ENCODE results near the gene DNAJC21.
"Not testable (repeated sequence)": the region's sequence is repeated elsewhere in the genome, so short reads cannot be mapped to it uniquely, and the experiment has no call there.

DNAJC21 gene

DNA sequence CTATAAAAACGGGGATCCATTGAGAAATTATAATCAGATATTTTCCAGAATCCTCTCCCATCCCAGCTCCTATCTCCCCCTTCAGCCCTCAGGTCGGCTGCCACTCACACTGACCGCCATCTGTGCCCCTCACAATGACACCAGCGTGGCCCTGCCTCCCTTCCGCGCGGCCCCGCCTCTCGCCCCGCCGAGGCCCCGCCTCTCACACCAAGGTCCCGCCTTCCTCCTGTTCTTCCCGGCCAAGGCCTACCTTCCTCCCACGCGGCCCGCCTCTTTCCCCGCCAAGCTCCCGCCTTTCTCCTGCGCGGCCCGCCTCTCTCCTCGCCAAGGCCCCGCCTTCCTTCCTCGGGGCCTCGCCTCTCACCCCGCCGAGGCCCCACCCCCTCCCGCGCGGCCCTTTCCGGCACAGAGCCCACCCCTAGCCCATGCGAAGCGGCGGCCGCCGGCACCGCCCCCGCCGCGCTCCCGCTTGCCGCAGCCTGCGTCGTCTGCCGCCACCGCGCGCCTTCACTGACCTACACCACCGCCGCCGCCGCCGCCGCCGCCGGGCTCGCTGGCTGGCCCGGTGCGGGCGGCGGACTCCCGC is at the start of gene DNAJC21:
TSS of gene DNAJC21 (plus strand) at position 426 of the 586 bp plus-strand sequence. CDS start 261 bp downstream, outside the sequence.
- DNase-seq: peak; percentile 84

DNA sequence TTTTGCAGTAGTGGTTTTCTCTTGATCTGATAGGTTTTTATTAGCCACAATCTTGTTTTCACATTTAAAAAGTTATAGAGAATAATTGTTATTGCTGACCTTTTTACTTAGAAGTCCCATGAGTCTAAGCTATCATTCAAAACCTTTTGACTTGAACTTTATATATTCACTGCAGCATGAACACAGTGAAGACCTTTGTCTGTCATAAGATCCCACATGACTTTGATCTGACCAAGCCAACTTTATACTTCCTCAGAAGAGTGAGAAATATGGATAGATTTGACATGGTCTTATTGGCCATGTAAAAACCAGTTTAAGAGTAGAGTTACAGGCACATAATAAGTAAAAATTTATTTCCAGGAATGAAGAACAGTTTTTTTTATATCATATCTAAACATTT is 48.1 kb upstream of the DNAJC21 start:
- no peak for DNase-seq

GRCh38 chr5:34886392-34887119 is 42.8 kb upstream of the DNAJC21 start:
- DNase-seq: peak; percentile 26

DNA sequence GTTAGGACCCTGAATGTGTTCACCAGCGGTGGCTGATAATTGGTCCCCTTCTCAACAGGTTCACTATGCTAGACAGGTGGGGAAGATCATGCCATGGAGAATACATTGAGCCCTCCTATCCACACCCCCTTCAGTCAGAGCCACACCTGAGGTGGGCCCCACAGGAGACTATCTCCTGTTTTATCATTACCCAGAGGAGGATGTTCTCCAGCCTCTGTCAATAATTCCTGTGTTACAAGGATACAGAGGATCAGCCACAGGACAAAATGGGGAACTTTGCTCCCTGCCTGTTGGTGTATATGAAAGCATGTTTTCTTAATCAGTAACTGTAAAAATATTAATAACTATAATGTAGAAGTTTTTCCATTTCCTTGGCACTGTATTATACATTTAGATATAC is 40.0 kb upstream of the DNAJC21 start:
- no peak for DNase-seq

DNA sequence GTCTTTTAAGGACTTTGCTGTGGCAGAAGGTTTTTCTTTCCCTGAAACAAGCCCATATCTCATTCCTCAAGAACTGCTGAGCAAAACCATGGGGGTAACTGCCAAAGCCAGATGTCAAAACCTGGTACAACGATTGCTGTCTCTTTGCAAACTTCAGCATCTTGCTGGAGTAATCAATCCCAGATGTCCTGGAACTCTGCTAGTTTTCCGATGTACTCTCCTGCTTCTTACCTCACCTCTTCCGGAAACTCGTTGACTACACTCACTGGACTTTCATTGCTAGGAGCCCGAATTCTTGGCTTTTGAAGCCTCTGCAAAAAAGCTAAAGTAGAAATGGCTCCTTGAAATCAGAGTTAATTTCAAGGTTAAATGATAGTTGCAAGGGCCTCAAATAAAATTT is 37.4 kb upstream of the DNAJC21 start:
- no peak for DNase-seq

DNA sequence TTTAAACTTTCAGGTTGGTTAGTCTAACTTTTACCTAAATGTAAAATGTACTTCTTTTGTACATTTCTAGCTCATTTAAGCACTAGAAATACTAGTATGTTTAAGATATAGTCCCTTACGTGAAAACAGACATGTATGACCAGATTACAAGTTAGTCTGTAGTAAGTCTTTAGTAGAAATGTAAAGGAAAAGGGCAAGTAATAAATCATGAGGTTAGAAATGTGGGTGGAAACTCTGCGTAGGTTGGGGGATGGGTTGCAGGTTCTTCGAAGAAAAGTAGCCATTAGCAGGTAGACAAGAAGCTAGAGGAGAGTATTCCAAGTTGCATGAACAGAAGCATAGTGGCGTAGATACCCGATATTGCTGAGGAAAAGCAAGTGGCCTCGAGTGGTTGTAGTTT is 36.9 kb upstream of the DNAJC21 start:
- DNase-seq: no peak

DNA sequence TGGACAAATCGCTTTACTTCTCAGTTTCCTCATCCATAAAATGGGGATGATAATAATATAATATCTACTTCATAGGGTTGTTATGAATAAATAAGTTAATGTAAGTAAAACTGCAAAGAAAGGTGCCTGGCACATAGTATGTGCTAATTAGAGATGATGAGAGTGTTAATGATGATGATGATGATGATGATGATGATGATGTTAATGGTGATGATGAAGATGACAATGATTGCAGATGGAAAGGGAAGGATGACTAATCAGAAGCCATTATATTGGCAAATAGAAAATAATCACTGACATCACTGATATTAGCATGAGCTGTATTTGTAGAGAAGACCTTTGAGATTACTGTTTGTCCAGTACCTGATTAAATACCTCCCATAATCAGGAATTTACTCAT is 34.6 kb upstream of the DNAJC21 start:
- no peak for DNase-seq

- no peak for DNase-seq
Observed at GRCh38 chr5:34895641-34896419, 33.5 kb upstream of the DNAJC21 start.

- no peak for DNase-seq
Observed at GRCh38 chr5:34897646-34898045, 31.7 kb upstream of the DNAJC21 start.

DNA sequence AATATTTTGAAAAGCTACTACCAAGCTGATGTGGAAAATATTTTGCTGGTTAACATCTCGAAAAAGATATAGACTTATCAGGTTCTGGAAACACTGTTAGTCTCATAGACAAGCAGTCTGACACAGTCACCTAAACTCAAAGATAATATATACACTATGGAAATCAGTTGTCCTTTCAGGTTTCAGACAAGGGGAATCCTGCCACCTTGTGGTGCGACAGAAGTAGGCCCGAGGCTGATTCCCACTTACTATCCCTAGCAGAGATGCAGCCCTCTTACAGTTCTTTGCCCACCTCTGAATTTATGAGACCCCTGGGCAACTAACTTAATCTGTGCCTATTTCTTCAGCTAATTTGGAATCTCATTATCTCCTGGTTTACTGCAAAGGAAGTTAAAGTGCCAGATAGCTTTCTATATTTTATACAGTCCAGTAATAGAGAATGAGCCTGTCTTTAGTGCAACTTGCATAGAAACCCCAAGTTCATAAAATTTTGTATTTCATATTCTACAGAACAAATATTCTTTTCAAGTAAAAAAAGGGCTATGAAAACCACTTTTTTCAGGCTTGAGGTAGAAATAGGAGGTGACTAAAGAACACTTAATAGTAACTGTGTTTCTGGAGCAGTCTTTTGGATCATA is 31.0 kb upstream of the DNAJC21 start:
- peak; percentile 3 for DNase-seq

- no peak for DNase-seq
Observed at GRCh38 chr5:34899066-34899465, 30.3 kb upstream of the DNAJC21 start.

DNA sequence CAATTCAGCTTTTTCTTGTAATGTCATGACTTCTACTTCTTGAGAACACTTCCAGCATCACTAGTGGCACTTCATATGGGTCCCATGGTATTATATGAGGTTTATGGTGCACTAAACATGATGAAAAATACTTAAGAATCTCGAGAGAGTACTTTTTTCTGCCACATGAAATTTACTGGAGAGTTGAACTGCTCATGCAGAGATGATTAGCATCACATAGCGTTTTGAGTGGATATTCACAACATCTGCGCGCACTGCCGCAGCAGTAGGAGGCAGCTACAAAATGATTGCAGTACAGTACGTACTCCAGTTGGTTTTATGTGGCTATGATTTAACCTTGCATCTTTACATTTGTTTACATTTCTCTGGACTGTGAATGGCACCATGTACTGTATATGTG is 28.7 kb upstream of the DNAJC21 start:
- DNase-seq: peak; percentile 92

- no peak for DNase-seq
Observed at GRCh38 chr5:34903260-34903659, 26.1 kb upstream of the DNAJC21 start.

DNA sequence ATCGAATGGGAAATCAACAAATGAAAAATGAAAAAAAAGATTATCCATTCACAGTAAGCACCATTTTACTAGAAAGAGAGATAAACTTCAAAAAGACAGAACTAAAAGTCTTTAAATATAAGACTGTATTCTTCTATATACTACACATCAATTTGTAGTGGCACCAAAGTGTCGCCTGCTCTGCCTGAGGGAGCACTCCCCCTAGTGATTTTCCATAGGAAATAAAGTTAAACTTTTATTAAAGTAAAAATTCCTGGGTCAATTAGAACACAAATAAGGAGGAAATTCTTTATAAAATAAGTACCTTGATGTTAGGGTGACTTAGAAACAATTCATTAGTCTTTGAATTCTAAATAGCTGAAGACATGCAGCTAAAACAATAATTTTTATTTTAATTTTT is 23.8 kb upstream of the DNAJC21 start:
- no peak for DNase-seq

GRCh38 chr5:34913072-34913471 is 16.3 kb upstream of the DNAJC21 start:
- no peak for DNase-seq

DNA sequence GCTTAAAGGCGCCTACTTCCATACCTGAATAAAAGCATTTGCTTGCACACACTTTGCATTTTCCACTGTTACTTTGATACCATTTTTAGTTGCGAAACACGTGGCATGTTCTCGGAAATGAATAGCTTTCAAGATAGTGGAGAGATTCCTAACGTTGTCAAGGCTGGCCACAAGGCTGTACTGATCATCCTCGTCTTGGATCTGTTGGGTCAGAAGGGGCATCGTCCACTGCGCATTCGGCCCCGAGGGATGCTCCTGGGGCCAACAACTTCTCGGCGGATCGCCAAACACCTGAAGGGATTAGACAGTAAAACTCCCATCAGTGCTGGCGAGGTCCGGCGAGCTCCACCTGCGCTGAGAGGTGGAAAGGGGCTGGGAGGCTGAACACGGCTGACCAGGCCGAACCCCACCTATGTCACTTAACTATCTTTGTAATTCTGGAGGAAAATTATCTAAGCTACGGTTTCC is 14.7 kb upstream of the DNAJC21 start:
- no peak for DNase-seq

- peak; percentile 85 for DNase-seq
Observed at GRCh38 chr5:34915139-34915855, 14.1 kb upstream of the DNAJC21 start, which contains the start of the genes BRIX1 and RAD1. TSS of gene BRIX1 (plus strand) at chr5:34915711. CDS start at chr5:34915739, 28 bp downstream. TSS of gene RAD1 (minus strand) at chr5:34915504. CDS start at chr5:34914892, 612 bp downstream.

- DNase-seq: no peak
Observed at GRCh38 chr5:34915856-34916192, 13.5 kb upstream of the DNAJC21 start.

DNA sequence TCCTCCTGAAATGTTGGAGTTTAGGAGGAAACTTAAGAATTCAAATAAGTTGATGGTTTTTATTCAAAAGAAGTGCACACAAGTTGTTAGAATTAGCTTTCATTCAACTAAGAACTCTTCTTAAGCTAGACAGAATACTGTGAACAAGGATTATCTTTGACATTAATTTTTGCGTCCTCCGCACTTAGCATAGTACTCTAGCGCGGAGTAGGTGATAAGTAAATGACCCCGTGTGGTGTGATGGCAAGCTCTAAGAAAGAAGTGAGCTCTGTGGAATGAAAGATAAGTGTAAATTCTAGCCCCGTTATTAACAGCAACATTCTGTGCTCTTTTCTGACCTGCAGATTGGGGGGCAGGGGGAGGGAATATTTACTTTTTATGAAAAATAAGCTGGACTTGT is 12.8 kb upstream of the DNAJC21 start:
- no peak for DNase-seq

- DNase-seq: no peak
Observed at GRCh38 chr5:34918025-34918424, 11.3 kb upstream of the DNAJC21 start.

- DNase-seq: no peak
Observed at GRCh38 chr5:34919077-34919476, 10.3 kb upstream of the DNAJC21 start.

DNA sequence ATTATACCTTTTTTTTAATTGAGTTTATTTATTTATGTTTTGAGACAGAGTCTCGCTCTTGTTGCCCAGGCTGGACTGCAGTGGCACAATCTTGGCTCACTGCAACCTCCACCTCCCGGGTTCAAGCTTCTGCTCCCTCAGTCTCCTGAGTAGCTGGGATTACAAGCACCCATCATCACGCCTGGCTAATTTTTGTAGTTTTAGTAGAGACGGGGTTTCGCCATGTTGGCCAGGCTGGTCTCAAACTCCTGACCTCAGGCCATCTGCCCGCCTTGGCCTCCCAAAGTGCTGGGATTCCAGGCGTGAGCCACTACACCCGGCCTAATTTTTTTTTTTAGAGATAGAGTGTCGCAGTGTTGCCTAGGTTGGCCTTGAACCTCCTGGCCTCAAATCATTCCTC is 6.1 kb upstream of the DNAJC21 start:
- DNase-seq: not testable (repeated sequence)

Measured in DMS79 (cell line).